Measurements from ENCODE around the gene UBTF. TPM values are rescaled to one million over a fixed set of nuclear protein-coding genes. Genes with fewer than 3 reads are reported as not detected.

The UBTF gene
- total and polyA plus RNA-seq, 4 donors = 31.9 to 75.5 (median 52.3) TPM

DNA sequence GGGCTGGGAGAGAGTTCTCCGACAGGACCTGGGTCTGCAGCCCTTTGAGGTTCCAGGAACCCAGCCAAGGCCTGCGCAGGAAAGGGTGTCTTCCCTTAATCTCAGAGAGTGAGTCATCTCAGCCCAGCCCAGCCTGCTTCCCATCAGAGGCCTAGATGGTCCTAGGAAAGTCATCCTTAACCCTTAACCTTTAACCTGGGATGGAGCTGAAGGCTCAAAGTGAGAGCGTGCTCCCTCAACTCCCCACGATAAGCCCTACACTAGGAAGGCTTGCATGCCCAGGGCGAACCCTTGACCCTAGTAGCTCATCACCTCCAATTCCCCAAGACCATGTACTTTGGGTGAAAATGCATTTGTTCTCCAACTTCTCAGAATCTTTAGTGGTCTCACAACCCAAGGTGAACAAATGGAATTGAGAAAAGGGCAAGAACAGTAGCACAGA is 15.0 kb downstream of the UBTF start:
- no peak for TF ChIP-seq CTCF (IDR thresholded peaks at IDR 0.05; ENCODE audit: control extremely low read depth, extremely low read depth)
- Histone ChIP-seq H3K27ac (ENCODE audit: low read depth in 1 of 2, low read length in 1 of 2) (peak overlapping the region in 1 of 2 donors; percentile 21), H3K4me3 (no peak overlapping the region), H3K9ac (ENCODE audit: insufficient read depth in 1 of 2, low read length in 2 of 2) (no peak overlapping the region), H3K36me3 (ENCODE audit: control insufficient read depth in 4 of 4, insufficient read depth in 4 of 4, low read length in 4 of 4) (peaks cover 12 to 28% (median 21%) of the 10 kb centered on the region in 4 donors), H3K9me3 (ENCODE audit: control insufficient read depth in 4 of 4, insufficient read depth in 3 of 4, low read length in 3 of 4) (peaks cover 0 to 2% (median 0%) of the 10 kb centered on the region in 4 donors), H3K27me3 (ENCODE audit: control insufficient read depth in 3 of 3, insufficient read depth in 3 of 3, low read length in 2 of 3) (no peaks in the 10 kb centered on the region), H3K4me1 (ENCODE audit: control insufficient read depth in 5 of 5, insufficient read depth in 5 of 5, low read length in 5 of 5) (peaks cover 0 to 10% (median 7%) of the 10 kb centered on the region in 5 donors)
- ATAC-seq (ENCODE audit: insufficient read depth, low FRiP score) (no peak), DNase-seq (no peak)
- 59% methylated on average over 5 of the region's 5 CpGs for WGBS, 2 donors

GRCh38 chr17:44203731-44204440 is 15.6 kb downstream of the UBTF start:
- Histone ChIP-seq H3K9me3 (ENCODE audit: control insufficient read depth in 4 of 4, insufficient read depth in 3 of 4, low read length in 3 of 4) (peaks cover 0 to 2% (median 0%) of the 10 kb centered on the region in 4 donors), H3K4me1 (ENCODE audit: control insufficient read depth in 5 of 5, insufficient read depth in 5 of 5, low read length in 5 of 5) (peaks cover 0 to 10% (median 7%) of the 10 kb centered on the region in 5 donors), H3K4me3 (no peak overlapping the region), H3K9ac (ENCODE audit: insufficient read depth in 1 of 2, low read length in 2 of 2) (no peak overlapping the region), H3K36me3 (ENCODE audit: control insufficient read depth in 4 of 4, insufficient read depth in 4 of 4, low read length in 4 of 4) (peaks cover 6 to 23% (median 16%) of the 10 kb centered on the region in 4 donors), H3K27ac (ENCODE audit: low read depth in 1 of 2, low read length in 1 of 2) (peak overlapping the region in 1 of 2 donors; percentile 8), H3K27me3 (ENCODE audit: control insufficient read depth in 3 of 3, insufficient read depth in 3 of 3, low read length in 2 of 3) (no peaks in the 10 kb centered on the region)
- 43 to 49% methylated on average over 9 of the region's 9 CpGs for WGBS, 2 donors
- DNase-seq = peak; percentile 52 to 74 (median 70)
- no peak for ATAC-seq (ENCODE audit: insufficient read depth, low FRiP score)
- TF ChIP-seq CTCF (IDR thresholded peaks at IDR 0.05; ENCODE audit: control extremely low read depth, extremely low read depth) = peak; percentile 32

DNA sequence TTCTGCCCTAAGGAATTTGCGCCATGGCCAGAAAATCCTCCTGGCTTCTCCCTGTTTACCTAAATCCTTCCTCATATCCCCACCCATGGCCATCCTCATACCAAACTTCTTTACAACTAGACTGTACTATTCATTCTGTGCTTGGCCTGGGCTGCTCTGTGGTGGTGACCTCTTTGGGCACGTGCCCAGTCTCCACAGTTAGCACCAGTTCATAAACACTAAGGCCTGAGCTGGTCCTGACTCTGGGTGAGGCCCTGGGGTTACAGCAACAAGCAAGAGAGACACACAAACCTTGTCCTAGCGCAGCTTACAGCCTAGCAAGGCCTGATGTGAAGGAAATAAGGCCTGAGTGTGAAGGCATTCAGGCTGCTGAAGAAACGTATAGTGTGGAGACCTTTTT is 16.7 kb downstream of the UBTF start:
- Histone ChIP-seq H3K9me3 (ENCODE audit: control insufficient read depth in 4 of 4, insufficient read depth in 3 of 4, low read length in 3 of 4) (peaks cover 0 to 2% (median 0%) of the 10 kb centered on the region in 4 donors), H3K9ac (ENCODE audit: insufficient read depth in 1 of 2, low read length in 2 of 2) (no peak overlapping the region), H3K27ac (ENCODE audit: low read depth in 1 of 2, low read length in 1 of 2) (no peak overlapping the region), H3K36me3 (ENCODE audit: control insufficient read depth in 4 of 4, insufficient read depth in 4 of 4, low read length in 4 of 4) (peaks cover 0 to 13% (median 7%) of the 10 kb centered on the region in 4 donors), H3K4me1 (ENCODE audit: control insufficient read depth in 5 of 5, insufficient read depth in 5 of 5, low read length in 5 of 5) (peaks cover 0 to 19% (median 10%) of the 10 kb centered on the region in 5 donors), H3K27me3 (ENCODE audit: control insufficient read depth in 3 of 3, insufficient read depth in 3 of 3, low read length in 2 of 3) (no peaks in the 10 kb centered on the region), H3K4me3 (no peak overlapping the region)
- DNase-seq (no peak), ATAC-seq (ENCODE audit: insufficient read depth, low FRiP score) (no peak)
- TF ChIP-seq CTCF (IDR thresholded peaks at IDR 0.05; ENCODE audit: control extremely low read depth, extremely low read depth) = no peak
- 84 to 86% methylated on average over 4 of the region's 4 CpGs for WGBS, 2 donors
